HepG2 (cell line): Measurements from ENCODE around the gene TMEM131. TPM values are rescaled to one million over a fixed set of nuclear protein-coding genes. Genes with fewer than 3 reads are reported as not detected.

ENCODE experiments used
- ATAC-seq: fragments of 200-7000 bp; cut with Tn5 transposase; 3 replicates; pipeline ENCODE4 v1.9.1; 2020; ENCODE audit warnings: mild to moderate bottlenecking, moderate library complexity
- BruUV-seq: library from RNA; stranded (reverse); fragments of 400-500 nt; replicated peaks from 2 replicates; lab custom pipeline; 2021; lab: Mats Ljungman, UMichigan
- CTCF ChIA-PET: fragments of 300-600 bp; formaldehyde crosslinking; extraction: SDS; loops from one replicate; lab custom pipeline; 2021; ENCODE audit warnings: low total read pairs, inconsistent platforms, low intra/inter-chr PET ratio; lab: Yijun Ruan, JAX
- POLR2A ChIA-PET: fragments of 350-600 bp; sonication (Branson Sonifier 250); formaldehyde crosslinking; loops from one replicate; lab custom pipeline; 2020; ENCODE audit warnings: antibody characterized with exemption, inconsistent platforms; lab: Yijun Ruan, JAX
- DNase-seq: peaks from one replicate; pipeline ENCODE4 v3.0.0-alpha.2; 2015; ENCODE audit warnings: low spot score
- FAIRE-seq: peaks from 3 replicates; lab custom pipeline; 2011; peaks lifted over from hg19 to GRCh38; lab: Jason Lieb, UNC
- H2AFZ ChIP-seq: one replicate; pipeline ENCODE4 v1.6.1; 2011; ENCODE audit warnings: low read length, inconsistent platforms
- H3K27ac ChIP-seq: fragments of 300-600 bp; 3 replicates; pipeline ENCODE4 v1.8.0; 2011; ENCODE audit warnings: mixed run types, mild to moderate bottlenecking, mixed read lengths, low read length, inconsistent platforms; ENCODE audit not compliant: insufficient read depth; ENCODE audit errors: extremely low read length
- H3K27me3 ChIP-seq, 2 experiments: fragments of 200-600 bp in 1 of 2; 2 replicates in 1 of 2; 3 replicates in 1 of 2; pipeline versions ENCODE4 v1.6.0 to v1.8.0; 2011; ENCODE audit warnings: low read length in 2 of 2, mild to moderate bottlenecking in 2 of 2, moderate library complexity in 2 of 2, inconsistent platforms in 1 of 2; ENCODE audit not compliant: insufficient read depth in 2 of 2, control insufficient read depth in 1 of 2
- H3K36me3 ChIP-seq, 2 experiments: fragments of 200-600 bp in 1 of 2; replicated peaks in 1 of 2; 2 replicates in 1 of 2; 3 replicates in 1 of 2; pipeline versions ENCODE4 v1.5.1 to v1.8.0; 2011; ENCODE audit warnings: low read length in 2 of 2, inconsistent platforms in 1 of 2; ENCODE audit not compliant: insufficient read depth in 2 of 2, control insufficient read depth in 1 of 2
- H3K4me1 ChIP-seq: 2 replicates; pipeline ENCODE4 v1.5.1; 2012; ENCODE audit warnings: low read length, inconsistent platforms; ENCODE audit not compliant: insufficient read depth
- H3K4me2 ChIP-seq: 2 replicates; pipeline ENCODE4 v1.6.0; 2011; ENCODE audit warnings: low read depth, low read length, inconsistent platforms
- H3K4me3 ChIP-seq, 3 experiments: fragments of 200-600 bp in 1 of 3; sonication (generic), shearing (Covaris generic) in 1 of 3; replicated peaks in 1 of 3; 2 replicates each; pipeline ENCODE4 v1.5.1; 2011 to 2016; ENCODE audit warnings: low read length in 3 of 3, inconsistent platforms in 2 of 3, low read depth in 2 of 3, mild to moderate bottlenecking in 2 of 3, control low read depth in 1 of 3, mixed read lengths in 1 of 3; ENCODE audit not compliant: insufficient read depth in 1 of 3
- H3K79me2 ChIP-seq: one replicate; pipeline ENCODE4 v1.6.1; 2011; ENCODE audit warnings: low read length, inconsistent platforms; ENCODE audit not compliant: insufficient read depth
- H3K9ac ChIP-seq: 2 replicates; pipeline ENCODE4 v1.6.0; 2011; ENCODE audit warnings: mild to moderate bottlenecking, low read depth, low read length, inconsistent platforms; ENCODE audit not compliant: insufficient read depth
- H3K9me3 ChIP-seq: 2 replicates; pipeline ENCODE4 v1.5.1; 2012; ENCODE audit warnings: mild to moderate bottlenecking, low read length
- H4K20me1 ChIP-seq: 2 replicates; pipeline ENCODE4 v1.6.0; 2011; ENCODE audit warnings: inconsistent platforms, mild to moderate bottlenecking, low read length, moderate library complexity; ENCODE audit not compliant: insufficient read depth
- EHMT2 ChIP-seq: fragments of 200-600 bp; sonication (generic); IDR thresholded peaks from 2 replicates; pipeline ENCODE4 v1.7.0; 2017; ENCODE audit warnings: antibody characterized with exemption, low read depth, low read length, borderline replicate concordance
- ELF1 ChIP-seq: sonication (generic); formaldehyde crosslinking; IDR thresholded peaks from 2 replicates; pipeline ENCODE4 v1.4.0; 2020; ENCODE audit warnings: missing genetic modification reagents
- ERF ChIP-seq: IDR thresholded peaks from 2 replicates; pipeline ENCODE4 v1.6.1; 2018; ENCODE audit warnings: missing biosample characterization, missing genetic modification reagents
- HMG20A ChIP-seq: IDR thresholded peaks from 2 replicates; pipeline ENCODE4 v1.6.1; 2016; ENCODE audit warnings: borderline replicate concordance
- MEIS1 ChIP-seq: sonication (generic); formaldehyde crosslinking; IDR thresholded peaks from 2 replicates; pipeline ENCODE4 v1.9.0; 2021; ENCODE audit warnings: mild to moderate bottlenecking, missing genetic modification reagents, moderate library complexity, borderline replicate concordance
- MXI1 ChIP-seq: IDR thresholded peaks from 3 replicates; pipeline ENCODE4 v1.6.1; 2012; ENCODE audit warnings: low read depth, low read length, inconsistent platforms, borderline replicate concordance
- NR1H2 ChIP-seq: sonication (generic); formaldehyde crosslinking; IDR thresholded peaks from 2 replicates; pipeline ENCODE4 v1.8.1; 2022; ENCODE audit warnings: low read depth, missing genetic modification reagents, borderline replicate concordance
- RBM39 ChIP-seq: fragments of 200-400 bp; formaldehyde crosslinking; IDR thresholded peaks from one replicate; pipeline ENCODE4 v1.6.1; 2018; ENCODE audit warnings: antibody characterized with exemption, mild to moderate bottlenecking, low read depth, low read length; ENCODE audit not compliant: poor library complexity, severe bottlenecking
- THAP11 ChIP-seq: IDR thresholded peaks from 2 replicates; pipeline ENCODE4 v1.6.1; 2016; ENCODE audit warnings: missing biosample characterization, missing genetic modification reagents
- ZKSCAN5 ChIP-seq: sonication (generic); formaldehyde crosslinking; IDR thresholded peaks from 2 replicates; pipeline ENCODE4 v1.5.1; 2020; ENCODE audit warnings: mild to moderate bottlenecking, missing genetic modification reagents
- ZNF530 ChIP-seq: sonication (generic); formaldehyde crosslinking; IDR thresholded peaks from 2 replicates; pipeline ENCODE4 v1.5.0; 2020; ENCODE audit warnings: low read depth, mild to moderate bottlenecking, missing genetic modification reagents
- ZNF598 ChIP-seq: sonication (generic); formaldehyde crosslinking; IDR thresholded peaks from 2 replicates; pipeline ENCODE4 v1.5.1; 2020; ENCODE audit warnings: mild to moderate bottlenecking, missing genetic modification reagents, borderline replicate concordance
- ZNF644 ChIP-seq: IDR thresholded peaks from 2 replicates; pipeline ENCODE4 v1.6.1; 2016; ENCODE audit warnings: low read depth
- ZNF720 ChIP-seq: sonication (generic); formaldehyde crosslinking; IDR thresholded peaks from 2 replicates; pipeline ENCODE4 v1.4.0; 2020; ENCODE audit warnings: missing genetic modification reagents
- WGBS: methylation state at CpG from one replicate; pipeline ENCODE4 v1.1.6; 2017; ENCODE audit warnings: low lambda C conversion rate; 5-methylcytosine and 5-hydroxymethylcytosine counted together
- in situ Hi-C: cut with HindIII; loops from 2 replicates; pipeline ENCODE4 v1.10.0; 2017; ENCODE audit warnings: low pct_unique_long_range_greater_than_20kb; ENCODE audit not compliant: extremely low pct_ligation_motif_present
- intact Hi-C: fragments of 100-400 bp; cut with micrococcal nuclease; formaldehyde crosslinking; loops from one replicate; pipeline ENCODE4 v1.10.0; 2022; ENCODE audit not compliant: unreplicated experiment
- polyA plus RNA-seq, 8 experiments: library from polyadenylated mRNA; depleted of rRNA in 3 of 8; stranded (reverse) in 7 of 8; unstranded in 1 of 8; fragments of >200 nt; fragmentation: Illumina TruSeq in 4 of 8; extraction: Trizol in 4 of 8; gene quantifications; 2 replicates each; pipeline versions ENCODE4 v1.2.1 to v1.2.3, GENCODE V29; 2011 to 2016; ENCODE audit warnings: low read depth in 4 of 8, missing spikeins in 1 of 8, mixed read lengths in 1 of 8; ENCODE audit not compliant: insufficient read depth in 1 of 8
- total RNA-seq, 5 experiments: library from RNA; depleted of rRNA; stranded (reverse); fragments of >200 nt; fragmentation: Illumina TruSeq; extraction: Trizol; gene quantifications; 2 replicates each; pipeline ENCODE4 v1.2.3, GENCODE V29; 2016; ENCODE audit warnings: low read depth in 1 of 5
- TF ChIP-seq, protein P1 (sequence below): sonication (generic); formaldehyde crosslinking; IDR thresholded peaks from 2 replicates; pipeline ENCODE4 v1.8.0; 2022; ENCODE audit warnings: mild to moderate bottlenecking, missing genetic modification reagents, moderate library complexity
- TF ChIP-seq, protein P2 (sequence below): sonication (generic); formaldehyde crosslinking; conservative IDR thresholded peaks from 2 replicates; pipeline ENCODE4 v1.4.0; 2020; ENCODE audit warnings: missing genetic modification reagents

The TMEM131 gene
- total and polyA plus RNA-seq, 2 of the 13 experiments (the other 11 are each of a cell fraction or from before 2014, with no cell fraction given), result 17.9 to 19.5 TPM

DNA sequence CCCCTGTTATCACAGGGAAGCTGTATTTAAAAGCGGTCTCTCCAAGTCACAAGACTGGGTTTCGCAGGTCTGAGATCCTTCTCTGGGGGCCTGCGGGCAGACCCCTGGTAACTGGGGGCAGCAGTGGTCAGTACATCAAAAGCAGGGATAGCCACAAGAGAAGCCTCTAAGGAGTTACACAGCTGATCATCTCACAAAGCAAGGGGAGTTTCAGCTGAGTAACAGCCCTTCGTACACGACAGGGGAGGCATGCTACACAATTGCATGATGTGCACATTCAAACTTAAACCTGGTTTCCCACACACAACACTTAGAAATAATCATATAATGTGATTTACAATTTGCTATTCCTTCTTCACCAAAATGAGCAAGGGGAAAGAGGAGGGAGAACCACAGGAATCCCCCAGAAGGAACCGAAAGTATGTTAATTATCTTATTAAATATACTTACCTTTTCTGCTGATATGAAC lies 87.5 kb downstream of the TMEM131 start (continued):
- TF ChIP-seq ELF1, result no peak
- TF ChIP-seq RBM39, result no peak
- TF ChIP-seq MXI1, result no peak

DNA sequence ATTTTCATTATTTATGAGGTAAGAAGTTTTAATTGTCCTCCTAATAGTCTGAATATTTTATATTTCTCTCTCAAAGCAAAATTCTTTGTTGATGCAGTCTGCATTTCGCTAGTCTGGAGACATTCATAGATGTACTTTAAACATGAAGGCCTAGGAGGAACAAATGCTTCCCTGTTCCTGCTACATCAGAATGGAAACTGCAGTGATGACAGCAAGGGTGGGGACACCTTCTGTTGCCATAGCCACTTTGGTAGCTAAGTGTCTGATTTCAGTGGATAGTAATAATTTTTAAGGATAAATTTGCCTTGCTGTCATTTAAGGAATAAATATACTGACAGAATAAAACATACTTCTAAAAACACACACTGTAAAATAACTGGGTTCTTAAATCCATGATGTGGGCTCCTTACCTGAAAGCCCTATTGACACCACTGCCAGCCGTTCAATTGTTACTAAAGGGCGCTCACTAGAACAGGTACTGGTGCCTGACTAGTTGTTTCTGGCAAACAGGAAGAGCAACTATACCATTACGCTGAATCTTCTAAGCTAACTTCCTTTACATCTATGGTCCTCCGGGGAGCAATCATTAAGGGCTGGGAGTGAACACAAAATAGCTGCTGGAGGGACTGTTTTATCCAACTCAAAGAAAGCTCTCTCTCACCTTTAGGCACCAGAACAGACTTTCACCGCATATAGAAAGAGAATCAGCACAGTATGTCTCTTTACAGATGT lies 88.2 kb downstream of the TMEM131 start:
- CTCF ChIA-PET, result no interaction called here
- POLR2A ChIA-PET, result no interaction called here
- FAIRE-seq, result no peak

More for the DNA sequence above, 88.2 kb downstream of the TMEM131 start:
- BruUV-seq, result no TSS peak
- ATAC-seq (no peak), DNase-seq (no peak)
- Histone ChIP-seq H3K9me3 (no peaks in the 10 kb centered on the region), H3K4me1 (peaks cover 21% of the 10 kb centered on the region), H3K27me3 (no peaks in the 10 kb centered on the region), H2AFZ (no peak overlapping the region), H3K9ac (no peak overlapping the region), H3K79me2 (peaks cover 18% of the 10 kb centered on the region), H3K4me2 (no peak overlapping the region), H3K27ac (no peak overlapping the region), H4K20me1 (0 out of 2 replicates have a peak, but pooled peaks cover 7% of the 10 kb centered on the region), H3K36me3 (peaks cover 0 to 22% of the 10 kb centered on the region in 2 experiments; a peak in 2 of 5 replicates), H3K4me3 (no peak overlapping the region)
- TF ChIP-seq ZKSCAN5 (no peak), EHMT2 (no peak), ZNF644 (CRISPR knock-in tag) (no peak), ERF (CRISPR knock-in tag) (no peak), NR1H2 (CRISPR knock-in tag) (no peak), THAP11 (CRISPR knock-in tag) (no peak), ZNF720 (CRISPR knock-in tag) (no peak), ZNF598 (CRISPR knock-in tag) (no peak), MEIS1 (CRISPR knock-in tag) (no peak), HMG20A (CRISPR knock-in tag) (no peak), ZNF530 (CRISPR knock-in tag) (no peak)
- TF ChIP-seq, protein P1, sequence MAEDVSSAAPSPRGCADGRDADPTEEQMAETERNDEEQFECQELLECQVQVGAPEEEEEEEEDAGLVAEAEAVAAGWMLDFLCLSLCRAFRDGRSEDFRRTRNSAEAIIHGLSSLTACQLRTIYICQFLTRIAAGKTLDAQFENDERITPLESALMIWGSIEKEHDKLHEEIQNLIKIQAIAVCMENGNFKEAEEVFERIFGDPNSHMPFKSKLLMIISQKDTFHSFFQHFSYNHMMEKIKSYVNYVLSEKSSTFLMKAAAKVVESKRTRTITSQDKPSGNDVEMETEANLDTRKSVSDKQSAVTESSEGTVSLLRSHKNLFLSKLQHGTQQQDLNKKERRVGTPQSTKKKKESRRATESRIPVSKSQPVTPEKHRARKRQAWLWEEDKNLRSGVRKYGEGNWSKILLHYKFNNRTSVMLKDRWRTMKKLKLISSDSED (CRISPR knock-in tag), result no peak
- TF ChIP-seq, protein P2, sequence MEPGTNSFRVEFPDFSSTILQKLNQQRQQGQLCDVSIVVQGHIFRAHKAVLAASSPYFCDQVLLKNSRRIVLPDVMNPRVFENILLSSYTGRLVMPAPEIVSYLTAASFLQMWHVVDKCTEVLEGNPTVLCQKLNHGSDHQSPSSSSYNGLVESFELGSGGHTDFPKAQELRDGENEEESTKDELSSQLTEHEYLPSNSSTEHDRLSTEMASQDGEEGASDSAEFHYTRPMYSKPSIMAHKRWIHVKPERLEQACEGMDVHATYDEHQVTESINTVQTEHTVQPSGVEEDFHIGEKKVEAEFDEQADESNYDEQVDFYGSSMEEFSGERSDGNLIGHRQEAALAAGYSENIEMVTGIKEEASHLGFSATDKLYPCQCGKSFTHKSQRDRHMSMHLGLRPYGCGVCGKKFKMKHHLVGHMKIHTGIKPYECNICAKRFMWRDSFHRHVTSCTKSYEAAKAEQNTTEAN (CRISPR knock-in tag), result no peak
- WGBS, result 98% methylated on average over 6 of the region's 6 CpGs
- intact Hi-C loops (no loop called here), in situ Hi-C loops (no loop called here)
